Bronchial epithelial cell (primary cell): ENCODE results near the gene GABARAP. TPM values are rescaled to one million over a fixed set of nuclear protein-coding genes. Genes with fewer than 3 reads are reported as not detected.

Source experiments
- DNase-seq: peaks from one replicate; pipeline ENCODE4 v3.0.0-alpha.2; 2010; ENCODE audit warnings: low read depth
- FAIRE-seq: peaks from 2 replicates; lab custom pipeline; 2011; peaks lifted over from hg19 to GRCh38; lab: Jason Lieb, UNC
- H3K27me3 ChIP-seq: 2 replicates; pipeline ENCODE4 v1.5.1; 2011; ENCODE audit warnings: low read length; ENCODE audit not compliant: control insufficient read depth, insufficient read depth
- H3K36me3 ChIP-seq: 2 replicates; pipeline ENCODE4 v1.5.1; 2011; ENCODE audit warnings: low read length; ENCODE audit not compliant: control insufficient read depth, insufficient read depth
- H3K4me3 ChIP-seq: 2 replicates; pipeline ENCODE4 v1.5.1; 2011; ENCODE audit warnings: mild to moderate bottlenecking, low read depth, low read length, control low read depth
- CTCF ChIP-seq: IDR thresholded peaks from 2 replicates; pipeline ENCODE4 v1.5.1; 2011; ENCODE audit warnings: mild to moderate bottlenecking, moderate library complexity, low read length, control low read depth, inconsistent platforms; ENCODE audit not compliant: insufficient read depth, severe bottlenecking
- total RNA-seq: library from RNA; depleted of rRNA; stranded (reverse); fragments of >200 nt; gene quantifications from 2 replicates; pipeline ENCODE4 v1.2.1, GENCODE V29; 2014

The GABARAP gene
- total RNA-seq, 1 donor from 2014 or later, result 50.8 TPM

GRCh38 chr17:7192271-7192937, 49.8 kb downstream of the GABARAP start:
- no peaks in the 10 kb centered on the region for H3K36me3 ChIP-seq
- no peaks in the 10 kb centered on the region for H3K27me3 ChIP-seq
- FAIRE-seq (no peak), DNase-seq (no peak)
- H3K4me3 ChIP-seq, result no peak overlapping the region
- no peak for TF ChIP-seq CTCF

- DNase-seq, result peak; percentile 26
- no peak for TF ChIP-seq CTCF
- Histone ChIP-seq H3K36me3 (no peaks in the 10 kb centered on the region), H3K4me3 (no peak overlapping the region), H3K27me3 (no peaks in the 10 kb centered on the region)
- no peak for FAIRE-seq
Measured at GRCh38 chr17:7191571-7192270, 50.5 kb downstream of the GABARAP start.

GRCh38 chr17:7191069-7191468, 51.2 kb downstream of the GABARAP start:
- H3K36me3 ChIP-seq, result no peaks in the 10 kb centered on the region
- TF ChIP-seq CTCF, result no peak

GRCh38 chr17:7190276-7190917, 51.9 kb downstream of the GABARAP start:
- DNase-seq (no peak), FAIRE-seq (no peak)
- no peak overlapping the region for H3K4me3 ChIP-seq
- no peaks in the 10 kb centered on the region for H3K36me3 ChIP-seq
- H3K27me3 ChIP-seq, result no peaks in the 10 kb centered on the region
- no peak for TF ChIP-seq CTCF

More at GRCh38 chr17:7191069-7191468, 51.2 kb downstream of the GABARAP start:
- H3K27me3 ChIP-seq, result no peaks in the 10 kb centered on the region
- H3K4me3 ChIP-seq, result no peak overlapping the region
- FAIRE-seq (no peak), DNase-seq (no peak)

Other genes starting within 250 kb of the GABARAP start
- gene ALOX12, start 246.4 kb downstream of the GABARAP start, total RNA-seq, result 0.26 and 1.2 TPM in 2 replicates
- gene RNASEK, start 229.8 kb downstream of the GABARAP start, total RNA-seq, result 5.3 and 25.5 TPM in 2 replicates
- not detected in 2 replicates for gene BCL6B, start 219.4 kb downstream of the GABARAP start, total RNA-seq
- 0.26 and 1.2 TPM in 2 replicates for gene SLC16A13, start 206.4 kb downstream of the GABARAP start, total RNA-seq
- gene SLC16A11, start 198.4 kb downstream of the GABARAP start, total RNA-seq, result 0.38 TPM in 1 of 2 replicates, not detected in the other
- not detected in 2 replicates for gene CLEC10A, start 162.2 kb downstream of the GABARAP start, total RNA-seq
- not detected in 2 replicates for gene ASGR2, start 127.6 kb downstream of the GABARAP start, total RNA-seq
- gene ASGR1, start 63.1 kb downstream of the GABARAP start, total RNA-seq, result under 0.01 and 0.38 TPM in 2 replicates
- gene DLG4, start 22.6 kb downstream of the GABARAP start, total RNA-seq, result 1.8 and 1.9 TPM in 2 replicates
- gene ACADVL, start 22.5 kb downstream of the GABARAP start, total RNA-seq, result 216 and 277 TPM in 2 replicates
- gene DVL2, start 7.9 kb downstream of the GABARAP start, total RNA-seq, result 52.1 and 55.3 TPM in 2 replicates
- 27.4 and 34.9 TPM in 2 replicates for gene PHF23, start 3.0 kb downstream of the GABARAP start, total RNA-seq
- 17.6 and 25.3 TPM in 2 replicates for gene CTDNEP1, start 9.3 kb upstream of the GABARAP start, total RNA-seq
- gene ELP5, start 9.8 kb upstream of the GABARAP start, total RNA-seq, result 16.5 and 20.0 TPM in 2 replicates
- gene CLDN7, start 20.0 kb upstream of the GABARAP start, total RNA-seq, result 546 and 850 TPM in 2 replicates
- gene SLC2A4, start 39.3 kb upstream of the GABARAP start, total RNA-seq, result under 0.01 and 0.13 TPM in 2 replicates
- 0.26 and 1.0 TPM in 2 replicates for gene YBX2, start 52.2 kb upstream of the GABARAP start, total RNA-seq
- 653 and 709 TPM in 2 replicates for gene EIF5A, start 65.2 kb upstream of the GABARAP start, total RNA-seq
- 22.4 and 35.7 TPM in 2 replicates for gene GPS2, start 72.9 kb upstream of the GABARAP start, total RNA-seq
- 14.7 and 17.7 TPM in 2 replicates for gene NEURL4, start 86.9 kb upstream of the GABARAP start, total RNA-seq
- 0.26 and 4.2 TPM in 2 replicates for gene ACAP1, start 94.1 kb upstream of the GABARAP start, total RNA-seq
- 24.2 and 26.6 TPM in 2 replicates for gene KCTD11, start 109.7 kb upstream of the GABARAP start, total RNA-seq
- gene TMEM95, start 112.7 kb upstream of the GABARAP start, total RNA-seq, result not detected in 2 replicates
- gene TNK1, start 138.6 kb upstream of the GABARAP start, total RNA-seq, result 7.4 and 11.8 TPM in 2 replicates
- 9.0 and 13.2 TPM in 2 replicates for gene PLSCR3, start 152.1 kb upstream of the GABARAP start, total RNA-seq
- 40.3 and 67.7 TPM in 2 replicates for gene TMEM256, start 161.6 kb upstream of the GABARAP start, total RNA-seq
- gene NLGN2, start 165.4 kb upstream of the GABARAP start, total RNA-seq, result 0.79 and 1.2 TPM in 2 replicates
- gene SPEM1, start 177.9 kb upstream of the GABARAP start, total RNA-seq, result 0.13 TPM in 1 of 2 replicates, not detected in the other
- gene SPEM2, start 183.2 kb upstream of the GABARAP start, total RNA-seq, result not detected in 2 replicates
- not detected in 2 replicates for gene SPEM3, start 186.4 kb upstream of the GABARAP start, total RNA-seq
- 7.3 and 12.6 TPM in 2 replicates for gene TMEM102, start 193.0 kb upstream of the GABARAP start, total RNA-seq
- gene FGF11, start 197.1 kb upstream of the GABARAP start, total RNA-seq, result 12.4 and 28.3 TPM in 2 replicates
- 9.7 and 16.8 TPM in 2 replicates for gene CHRNB1, start 202.6 kb upstream of the GABARAP start, total RNA-seq
- gene ZBTB4, start 237.2 kb upstream of the GABARAP start, total RNA-seq, result 8.7 and 9.2 TPM in 2 replicates
- not detected in 2 replicates for gene SLC35G6, start 239.0 kb upstream of the GABARAP start, total RNA-seq
- gene POLR2A, start 241.9 kb upstream of the GABARAP start, total RNA-seq, result 38.4 and 79.6 TPM in 2 replicates